Astrocyte of the hippocampus (primary cell): ENCODE data around the gene ETV1.
A peak's percentile ranks its signal among the peaks of the same experiment; 100 is the strongest.

Experiments used
- DNase-seq: peaks from one replicate; pipeline ENCODE4 v3.0.0; 2011; ENCODE audit warnings: low read depth, low spot score

Gene ETV1

GRCh38 chr7:13989126-13989948 lies at the start of gene ETV1:
Gene ETV1 (minus strand): TSS chr7:13989666. CDS start chr7:13989052, 614 bp downstream.
- DNase-seq = peak; percentile 83

- DNase-seq = no peak
These were observed 34.9 kb upstream of the ETV1 start for GRCh38 chr7:14024406-14024805.

DNA sequence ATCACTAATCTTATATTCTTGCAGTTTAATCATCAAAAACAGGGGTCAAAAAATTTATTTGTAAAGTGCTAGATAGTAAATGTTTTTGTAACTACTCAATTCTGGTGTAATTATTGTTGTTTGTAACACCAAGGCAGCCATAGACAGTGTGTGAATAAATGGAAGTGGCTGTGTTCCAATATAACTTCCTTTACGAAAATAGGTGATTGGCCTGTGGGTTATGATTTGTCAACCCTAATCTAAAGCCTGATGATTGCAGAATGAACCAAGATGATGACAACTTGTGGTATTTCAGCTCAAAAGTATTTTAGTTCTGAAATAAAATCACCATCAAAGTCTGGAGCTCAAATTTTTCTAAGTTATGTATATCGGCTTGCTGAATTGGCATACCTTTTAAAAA lies 34.4 kb upstream of the ETV1 start:
- DNase-seq = no peak

DNA sequence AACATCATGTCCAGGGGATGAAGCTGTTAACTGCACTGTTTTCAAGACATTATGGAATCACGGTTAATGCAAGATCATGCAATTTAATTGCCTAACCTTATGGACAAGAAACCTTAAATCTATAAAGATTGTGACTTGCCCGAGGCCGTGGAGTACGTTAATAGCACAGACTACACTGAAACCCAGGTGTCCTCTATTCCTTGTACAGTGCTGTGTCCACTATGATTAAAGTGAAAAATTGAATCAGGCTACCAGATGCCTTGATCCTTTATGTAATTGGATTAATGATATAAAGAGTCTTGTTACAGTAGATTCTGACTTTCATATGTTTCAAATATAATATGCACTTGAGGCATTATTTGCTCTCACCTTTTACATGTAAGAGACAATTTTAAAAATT lies 33.9 kb upstream of the ETV1 start:
- DNase-seq = no peak

DNA sequence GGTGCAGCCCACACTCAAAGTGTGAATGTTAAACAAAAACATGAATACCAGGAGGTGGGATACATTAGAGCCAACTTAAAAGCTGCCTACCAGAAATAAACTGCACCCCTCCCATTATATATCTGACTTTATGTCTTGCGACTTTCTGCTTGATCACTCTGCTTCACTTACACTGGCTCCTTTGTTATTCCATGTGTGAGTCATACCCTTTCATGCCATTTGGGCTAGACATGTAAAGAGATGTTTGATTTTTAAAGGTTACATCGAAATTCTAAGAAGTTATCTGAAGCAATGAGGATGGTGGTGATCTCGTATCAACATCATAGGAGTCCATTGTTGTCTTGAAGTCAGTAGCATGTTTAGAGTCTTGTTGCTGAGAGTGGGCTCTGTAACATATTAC lies 31.6 kb upstream of the ETV1 start:
- DNase-seq = peak; percentile 73

DNA sequence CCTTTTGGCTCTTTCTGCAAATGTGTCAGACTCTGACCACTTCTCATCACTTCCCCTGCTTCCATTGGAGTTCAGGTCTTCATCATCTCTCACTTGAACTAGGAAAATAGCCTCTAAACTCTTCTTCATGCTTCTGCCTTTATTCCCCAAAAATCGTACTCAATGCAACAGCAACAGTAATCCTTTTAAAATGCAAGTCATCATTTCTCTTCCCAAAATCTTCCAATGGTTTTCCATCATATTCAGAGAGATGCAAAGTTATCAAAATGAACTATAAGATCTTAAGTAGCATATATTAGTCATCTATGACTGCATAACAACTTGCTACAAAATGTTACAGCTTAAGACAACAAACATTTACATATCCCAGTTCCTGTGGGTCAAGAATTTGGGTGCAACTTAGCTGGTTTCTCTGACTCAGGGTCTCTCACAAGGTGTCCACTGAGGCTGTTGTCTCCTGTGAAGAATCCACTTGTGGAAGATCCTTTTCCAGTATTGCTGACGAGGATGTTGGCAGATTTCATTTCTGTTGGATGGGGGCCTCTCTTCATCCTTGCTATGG lies 31.0 kb upstream of the ETV1 start:
- DNase-seq = peak; percentile 2

DNA sequence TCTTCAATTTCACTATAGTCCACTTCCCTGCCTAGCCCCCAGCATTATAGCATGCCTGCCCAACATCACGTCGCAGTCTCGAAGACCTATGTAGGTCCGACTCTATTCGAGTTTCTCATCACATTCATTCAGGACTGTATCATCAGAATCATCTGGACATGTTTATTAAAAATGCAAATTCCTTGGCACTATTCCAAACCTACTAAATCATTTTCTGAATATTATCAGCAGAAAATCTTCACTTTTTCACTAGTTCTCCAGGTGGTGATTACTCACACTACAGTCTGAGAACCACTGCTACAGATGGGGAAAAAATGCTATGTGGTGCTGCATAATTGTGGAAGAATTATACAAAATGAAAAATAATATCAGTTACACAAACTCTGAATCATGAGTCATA lies 29.3 kb upstream of the ETV1 start:
- no peak for DNase-seq

GRCh38 chr7:14016950-14017349 lies 27.5 kb upstream of the ETV1 start:
- peak; percentile 39 for DNase-seq

- no peak for DNase-seq
These were observed 24.4 kb upstream of the ETV1 start for GRCh38 chr7:14013898-14014297.

DNA sequence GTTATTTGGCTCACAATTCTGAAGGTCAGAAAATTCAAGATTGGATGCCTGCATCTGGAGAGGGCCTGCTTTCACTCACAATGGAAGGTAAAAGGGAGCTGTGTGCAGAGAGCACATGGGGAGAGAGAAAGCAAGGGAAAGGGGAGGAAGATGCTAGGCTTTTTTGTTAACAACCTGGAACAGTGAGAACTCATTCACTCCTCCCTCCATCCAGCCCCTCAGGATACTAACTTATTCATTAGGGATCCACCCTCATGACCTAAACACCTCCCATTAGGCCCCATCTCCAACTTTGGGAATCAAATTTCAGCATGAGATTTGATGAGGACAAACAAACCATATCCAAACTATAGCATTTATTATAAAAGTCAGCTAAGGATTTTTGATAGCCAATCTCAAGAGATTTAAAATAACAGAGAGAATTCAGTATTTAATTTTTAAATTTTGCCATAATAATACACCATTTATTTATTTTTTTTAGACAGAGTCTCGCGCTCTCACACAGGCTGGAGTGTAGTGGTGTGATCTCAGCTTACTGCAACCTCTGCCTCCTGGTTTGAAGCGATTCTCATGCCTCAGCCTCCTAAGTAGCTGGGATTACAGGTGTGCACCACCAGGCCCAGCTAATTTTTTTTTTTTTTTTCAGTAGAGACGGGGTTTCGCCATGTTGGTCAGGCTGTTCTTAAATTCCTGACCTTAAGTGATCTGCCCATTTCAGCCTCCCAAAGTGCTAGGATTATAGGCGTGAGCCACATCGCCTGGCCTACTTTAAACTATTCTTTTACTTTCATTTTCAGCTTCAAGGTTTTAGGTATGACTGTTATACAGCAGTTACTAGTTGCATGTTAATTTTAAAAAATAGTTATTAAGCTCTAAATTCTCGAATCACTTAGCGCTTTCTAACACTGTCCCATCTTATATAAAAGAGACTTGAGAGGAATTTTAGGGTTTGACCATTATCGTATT lies 20.3 kb upstream of the ETV1 start:
- DNase-seq = no peak

- no peak for DNase-seq
These were observed 11.7 kb upstream of the ETV1 start for GRCh38 chr7:14001139-14001538.

- DNase-seq = no peak
These were observed 10.8 kb upstream of the ETV1 start for GRCh38 chr7:14000247-14000646.

DNA sequence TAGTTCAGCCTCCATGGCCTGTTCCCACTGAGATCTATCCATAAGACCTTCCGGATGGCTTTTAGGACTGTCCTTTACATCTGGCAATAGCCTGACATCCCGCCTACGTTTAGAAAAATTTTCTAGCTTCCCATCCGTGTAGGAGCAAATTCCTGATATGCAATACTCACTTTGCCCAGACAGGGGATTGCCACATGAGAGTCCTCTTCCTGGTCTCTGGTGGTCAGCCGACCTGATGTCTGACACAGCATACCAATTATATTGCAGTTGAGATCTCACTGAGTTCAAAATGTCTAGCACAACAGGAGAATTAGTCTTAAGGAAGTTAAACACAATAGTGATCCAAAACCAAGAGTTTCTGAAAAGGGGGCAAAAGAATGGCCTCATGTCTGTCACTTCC lies 9.4 kb upstream of the ETV1 start:
- no peak for DNase-seq

DNA sequence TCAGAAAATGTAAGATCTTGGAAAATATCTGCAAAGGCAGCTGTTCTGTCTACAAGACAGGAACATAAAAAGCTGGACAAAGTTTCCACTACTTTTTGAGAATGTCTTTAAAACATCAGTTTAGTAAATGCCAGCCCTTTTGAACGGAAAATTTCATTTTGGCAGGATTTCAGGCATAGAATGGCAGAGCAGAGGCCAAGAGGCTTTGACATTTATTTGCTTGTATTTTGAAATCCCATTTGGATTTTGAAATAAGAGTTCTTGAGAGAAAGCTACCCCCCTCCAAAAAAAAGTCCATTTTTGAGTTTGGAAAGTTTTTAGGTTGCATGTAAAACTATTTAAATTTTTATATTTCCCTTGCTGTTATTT lies 3.1 kb upstream of the ETV1 start:
- no peak for DNase-seq

DNA sequence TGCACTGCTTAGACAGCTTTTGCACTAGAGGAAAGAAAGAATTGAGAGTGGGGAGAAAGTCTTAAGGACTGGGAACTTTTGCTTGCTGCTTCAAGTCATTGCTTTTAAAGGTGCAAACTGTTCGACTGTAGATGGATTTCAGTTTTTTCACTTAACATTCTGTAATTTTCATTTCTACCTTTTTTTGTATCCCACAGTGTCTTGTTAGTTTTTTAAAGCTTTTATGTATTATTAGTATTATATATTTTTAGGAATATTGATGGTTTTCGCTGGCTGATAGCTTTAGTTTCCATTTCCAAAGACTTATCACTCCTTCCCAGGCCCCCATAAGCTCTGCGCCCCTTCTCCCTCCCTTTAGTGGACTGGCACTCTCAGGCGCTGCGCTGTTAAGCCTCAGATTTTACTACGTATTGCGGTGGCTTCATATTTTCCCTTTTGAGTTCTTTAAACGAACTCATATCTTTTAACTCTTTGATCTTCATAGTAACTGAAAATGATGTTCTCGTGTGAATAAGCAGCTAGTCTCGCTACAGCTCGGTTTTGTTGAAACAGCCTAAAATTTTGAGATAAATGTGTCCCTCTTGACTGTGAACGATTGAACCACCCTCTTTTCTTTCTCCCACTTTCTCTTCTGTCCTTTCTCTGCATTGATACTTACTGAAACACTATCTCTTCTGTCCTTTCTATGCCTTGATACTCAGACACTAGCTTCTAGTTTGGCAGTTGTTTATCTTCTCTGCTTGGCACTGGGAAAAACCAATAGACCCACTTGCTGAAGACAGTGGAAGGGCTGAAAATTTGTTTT lies 2.5 kb upstream of the ETV1 start:
- DNase-seq = no peak

DNA sequence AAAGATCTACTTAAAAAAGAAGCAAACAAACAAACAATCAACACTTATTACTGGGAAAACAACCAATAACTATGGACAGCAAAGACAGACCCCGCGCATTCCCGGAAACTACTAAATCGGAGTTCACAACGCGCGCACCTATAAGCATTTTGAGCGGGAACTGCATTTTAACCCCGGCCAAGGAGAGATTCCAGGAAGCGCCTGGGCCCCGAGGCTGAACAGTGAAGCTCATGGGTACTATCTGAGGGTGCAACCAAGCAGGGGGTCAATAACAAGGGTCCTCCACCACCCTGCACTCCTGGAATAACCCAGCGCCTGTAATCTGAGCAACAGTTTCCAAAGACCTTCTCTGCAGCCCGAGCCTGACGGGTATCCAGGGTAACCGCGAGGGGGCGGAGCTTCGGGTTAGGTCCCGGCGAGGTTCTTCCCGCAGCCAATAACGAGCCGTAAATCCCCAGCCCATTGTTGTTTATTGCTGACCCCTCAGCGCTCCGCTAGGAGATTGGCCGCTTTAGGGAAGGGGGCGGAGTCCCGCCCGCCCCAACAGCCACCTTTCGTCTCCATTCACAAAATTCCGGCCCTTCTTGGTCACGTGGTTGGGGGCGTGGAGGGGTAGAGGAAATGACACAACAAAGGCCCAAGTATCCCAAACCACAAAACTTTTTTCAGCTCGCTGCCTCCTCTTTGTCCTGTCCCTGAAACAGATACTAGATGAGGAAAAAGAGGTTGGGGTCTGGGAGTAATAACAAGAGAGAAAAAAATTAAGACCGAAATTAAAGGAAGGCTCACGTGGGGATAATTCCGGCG lies 1.7 kb upstream of the ETV1 start:
- peak; percentile 99 for DNase-seq

DNA sequence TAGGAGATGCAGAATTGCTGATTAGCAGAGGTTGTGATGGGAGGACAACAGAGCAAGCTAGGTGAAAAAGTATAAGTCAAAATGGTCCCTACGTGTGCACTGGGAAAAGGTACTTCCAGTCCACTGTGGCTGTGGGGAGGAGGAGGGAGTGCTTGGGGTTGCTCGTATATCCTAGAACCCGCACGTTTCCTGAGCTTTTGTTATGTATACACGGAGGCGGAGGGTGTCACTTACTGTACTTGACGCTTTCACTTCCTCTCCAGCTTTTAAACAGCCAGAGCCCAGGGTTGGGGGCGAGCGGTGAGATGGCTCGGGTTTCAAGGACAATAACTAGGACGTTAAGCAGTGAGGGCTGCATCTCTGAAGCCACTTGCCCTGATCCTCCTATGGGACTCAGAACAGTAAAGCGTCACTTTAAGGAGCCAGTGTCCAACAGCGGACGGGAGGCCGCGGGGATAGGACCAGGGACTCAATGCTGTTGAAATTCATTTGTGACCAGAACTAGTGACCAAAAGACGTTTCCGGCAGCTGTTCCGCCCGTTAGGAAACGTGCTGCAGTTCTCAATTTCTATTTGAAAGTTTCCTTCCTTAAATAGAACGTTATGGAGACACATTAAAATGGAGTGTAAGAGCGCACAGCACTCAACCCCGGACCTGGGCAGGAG lies 985 bp upstream of the ETV1 start:
- peak; percentile 66 for DNase-seq

DNA sequence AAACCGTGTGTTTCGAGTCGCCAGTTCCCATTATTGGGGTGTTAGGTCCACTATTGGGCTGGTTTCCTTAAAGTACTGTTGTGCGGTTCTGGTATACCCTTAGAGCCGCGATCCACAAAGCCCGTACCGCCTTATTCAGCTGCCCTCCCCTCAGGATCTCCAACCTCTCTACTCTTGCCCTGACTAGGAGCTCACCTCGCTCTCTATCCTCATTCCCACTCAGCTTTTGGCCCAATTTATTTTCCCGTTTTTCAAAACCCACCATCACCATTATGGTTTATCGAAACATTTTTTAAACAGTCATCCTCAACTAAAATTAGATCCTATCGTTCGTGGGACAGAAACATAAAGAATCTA lies 461 bp upstream of the ETV1 start:
- DNase-seq = no peak

- DNase-seq = peak; percentile 63
These were observed 738 bp downstream of the ETV1 start for GRCh38 chr7:13988731-13989125.

GRCh38 chr7:13988065-13988464 lies 1.4 kb downstream of the ETV1 start:
- DNase-seq = peak; percentile 62
